D721Med (cell line): ENCODE data around the gene CEP19.

ENCODE experiments used
- DNase-seq: peaks from one replicate; pipeline ENCODE4 v3.0.0; 2011; ENCODE audit warnings: low spot score; ENCODE audit not compliant: insufficient read length
- FAIRE-seq: peaks from 2 replicates; lab custom pipeline; 2011; peaks lifted over from hg19 to GRCh38; lab: Jason Lieb, UNC
- TF ChIP-seq, protein P1 (sequence below): IDR thresholded peaks from 2 replicates; pipeline ENCODE4 v1.5.1; 2012; ENCODE audit warnings: mild to moderate bottlenecking, control low read depth; ENCODE audit not compliant: insufficient read depth; ENCODE audit errors: missing control alignments

The CEP19 gene

DNA sequence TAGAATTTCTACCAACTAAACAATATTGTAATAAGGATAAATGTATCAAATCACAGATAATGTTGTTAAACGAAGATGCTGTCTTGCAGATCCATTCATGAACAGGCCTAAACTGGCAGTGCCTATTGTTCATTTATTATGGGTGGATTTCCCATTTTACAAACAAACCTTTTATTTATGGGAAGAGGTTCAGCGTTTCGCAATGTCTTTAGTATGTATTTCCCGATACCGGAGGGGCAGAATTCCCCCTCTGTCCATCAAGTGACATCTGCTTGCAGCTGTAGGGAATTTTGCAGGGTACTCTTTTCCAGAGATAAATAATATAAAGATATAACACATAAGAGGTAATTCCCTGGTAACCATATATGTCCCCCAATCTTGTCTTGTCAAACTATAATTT, 5.7 kb downstream of the CEP19 start:
- TF ChIP-seq, protein P1, sequence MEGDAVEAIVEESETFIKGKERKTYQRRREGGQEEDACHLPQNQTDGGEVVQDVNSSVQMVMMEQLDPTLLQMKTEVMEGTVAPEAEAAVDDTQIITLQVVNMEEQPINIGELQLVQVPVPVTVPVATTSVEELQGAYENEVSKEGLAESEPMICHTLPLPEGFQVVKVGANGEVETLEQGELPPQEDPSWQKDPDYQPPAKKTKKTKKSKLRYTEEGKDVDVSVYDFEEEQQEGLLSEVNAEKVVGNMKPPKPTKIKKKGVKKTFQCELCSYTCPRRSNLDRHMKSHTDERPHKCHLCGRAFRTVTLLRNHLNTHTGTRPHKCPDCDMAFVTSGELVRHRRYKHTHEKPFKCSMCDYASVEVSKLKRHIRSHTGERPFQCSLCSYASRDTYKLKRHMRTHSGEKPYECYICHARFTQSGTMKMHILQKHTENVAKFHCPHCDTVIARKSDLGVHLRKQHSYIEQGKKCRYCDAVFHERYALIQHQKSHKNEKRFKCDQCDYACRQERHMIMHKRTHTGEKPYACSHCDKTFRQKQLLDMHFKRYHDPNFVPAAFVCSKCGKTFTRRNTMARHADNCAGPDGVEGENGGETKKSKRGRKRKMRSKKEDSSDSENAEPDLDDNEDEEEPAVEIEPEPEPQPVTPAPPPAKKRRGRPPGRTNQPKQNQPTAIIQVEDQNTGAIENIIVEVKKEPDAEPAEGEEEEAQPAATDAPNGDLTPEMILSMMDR = no peak
- DNase-seq = no peak
- no peak for FAIRE-seq

DNA sequence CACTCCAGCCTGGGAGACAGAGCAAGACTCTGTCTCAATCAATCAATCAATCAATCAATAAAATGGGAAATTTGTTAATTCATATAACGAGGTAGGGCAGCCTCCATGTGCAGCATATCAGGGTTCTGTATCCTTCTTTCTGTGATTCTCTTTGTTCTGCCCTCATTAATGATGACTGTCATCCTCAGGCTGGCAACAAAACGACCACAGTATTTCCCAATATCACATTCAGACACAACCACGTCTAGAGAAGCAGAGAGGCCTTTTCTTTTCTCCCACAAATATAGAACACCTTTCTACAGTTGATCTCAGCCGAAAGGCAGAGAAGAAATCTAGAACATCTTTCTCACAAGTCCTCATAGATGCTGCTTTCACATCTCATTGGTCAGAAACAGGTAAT, 11.2 kb downstream of the CEP19 start:
- no peak for FAIRE-seq
- TF ChIP-seq, protein P1 = no peak

DNA sequence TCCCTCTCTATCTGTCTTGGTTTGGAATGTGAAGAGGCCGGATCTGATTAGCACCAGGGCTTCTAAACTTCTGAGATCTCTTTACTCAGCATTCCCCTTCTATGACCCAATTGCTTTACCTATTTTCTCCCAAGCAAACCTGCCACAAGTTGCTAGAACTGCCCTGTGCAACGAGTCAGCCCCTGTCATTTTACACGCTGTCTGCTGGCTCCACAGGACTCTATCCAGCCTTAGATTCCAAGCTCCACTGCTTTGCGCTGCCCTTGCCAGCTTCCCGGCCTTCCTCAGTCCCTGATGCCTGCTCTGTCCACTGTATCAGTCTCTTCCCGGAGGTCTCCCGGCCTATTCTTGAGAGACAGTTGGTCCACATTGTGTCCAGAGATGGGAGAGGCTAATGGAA, 12.3 kb downstream of the CEP19 start:
- DNase-seq (no peak), FAIRE-seq (no peak)
- TF ChIP-seq, protein P1 = no peak

More for the DNA sequence above, 11.2 kb downstream of the CEP19 start:
- no peak for DNase-seq

DNA sequence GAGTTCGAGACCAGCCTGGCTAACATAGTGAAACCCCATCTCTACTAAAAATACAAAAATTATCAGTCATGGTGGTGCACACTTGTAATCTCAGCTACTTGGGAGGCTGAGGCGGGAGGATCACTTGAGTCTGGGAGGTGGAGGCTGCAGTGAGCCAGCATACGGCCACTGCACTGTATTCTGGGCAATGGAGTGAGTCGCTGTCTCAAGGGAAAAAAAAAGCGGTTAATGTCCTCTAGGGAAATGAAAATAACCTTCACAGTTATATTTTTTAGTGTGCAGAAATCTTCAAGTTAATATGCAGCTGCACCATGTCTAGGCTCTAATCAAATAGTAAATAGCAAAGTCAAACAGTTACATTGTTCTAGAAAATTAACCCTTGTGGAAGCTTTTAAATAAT, 14.8 kb downstream of the CEP19 start:
- FAIRE-seq (no peak), DNase-seq (no peak)
- TF ChIP-seq, protein P1 = no peak

DNA sequence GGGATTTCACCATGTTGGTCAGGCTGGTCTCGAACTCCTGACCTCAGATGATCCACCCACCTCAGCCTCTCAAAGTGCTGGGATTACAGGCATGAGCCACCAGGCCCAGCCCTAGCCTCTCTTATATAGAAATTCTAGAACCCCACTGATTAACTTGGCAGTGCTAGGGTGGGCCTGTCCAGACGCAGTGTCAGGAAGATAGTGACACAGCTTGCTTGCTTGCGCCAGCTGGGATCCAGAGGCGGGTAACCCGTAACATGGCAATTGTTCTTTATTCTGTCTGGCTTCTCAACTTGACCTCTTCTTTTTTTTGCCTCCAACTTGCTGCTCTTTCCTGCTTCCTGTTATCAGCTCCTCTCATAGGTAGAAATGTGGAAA, 16.2 kb downstream of the CEP19 start:
- FAIRE-seq = no peak
- no peak for DNase-seq
- TF ChIP-seq, protein P1 = no peak

DNA sequence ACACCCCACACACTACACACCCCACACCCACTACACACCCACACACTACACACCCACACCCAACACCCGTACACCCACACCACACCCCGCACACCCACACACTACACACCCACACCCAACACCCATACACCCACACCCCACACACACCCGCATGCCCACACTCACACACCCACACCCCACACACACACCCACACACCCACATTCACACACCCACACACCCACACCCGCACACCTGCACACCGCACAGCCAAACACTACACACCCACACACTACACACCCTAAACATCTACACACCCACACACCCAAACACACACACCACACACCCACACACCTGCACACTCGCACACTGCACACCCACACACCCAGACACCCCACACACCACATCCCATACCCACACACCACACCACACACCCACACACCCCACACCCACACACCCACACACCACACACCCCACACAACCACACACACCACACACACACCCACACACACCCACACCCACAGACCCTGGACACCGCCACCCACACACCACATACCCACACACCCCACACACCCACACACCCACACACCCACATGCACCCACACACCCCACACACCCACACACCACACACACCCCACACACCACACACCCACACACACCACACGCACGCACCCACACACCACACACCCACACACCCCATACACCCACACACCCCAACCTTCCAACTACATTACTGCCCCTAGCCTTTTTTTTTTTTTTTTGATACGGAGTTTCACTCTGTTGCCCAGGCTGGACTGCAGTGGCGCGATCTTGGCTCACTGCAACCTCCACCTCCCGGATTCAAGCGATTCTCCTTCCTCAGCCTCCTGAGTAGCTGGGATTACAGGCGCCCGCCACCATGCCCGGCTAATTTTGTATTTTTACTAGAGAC, 16.9 kb downstream of the CEP19 start:
- FAIRE-seq (no peak), DNase-seq (no peak)
- TF ChIP-seq, protein P1 = no peak

DNA sequence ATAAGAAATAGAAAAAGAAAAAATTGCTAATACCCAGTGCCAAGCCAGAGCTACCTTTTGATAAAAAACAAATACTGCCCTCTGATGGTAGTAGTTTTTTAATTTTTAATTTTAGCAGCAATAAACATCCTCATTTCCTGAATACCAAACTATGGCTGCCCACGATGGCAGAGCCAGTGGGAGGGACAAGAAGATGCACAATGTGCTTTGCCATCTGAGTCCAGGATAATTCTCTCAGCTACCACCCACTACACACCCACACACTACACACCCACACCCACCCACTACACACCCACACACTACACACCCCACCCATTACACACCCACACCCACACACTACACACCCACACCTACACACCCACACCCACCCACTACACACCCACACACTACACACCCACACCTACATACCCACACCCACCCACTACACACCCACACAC, 17.8 kb downstream of the CEP19 start:
- no peak for FAIRE-seq
- TF ChIP-seq, protein P1 = peak; percentile 6
- no peak for DNase-seq
